Kasumi-1 (cell line): ENCODE measurements around the gene TTLL6.

Source experiments
- DNase-seq, 2 experiments: peaks; one replicate each; lab custom pipeline; 2025; lab: John Stamatoyannopoulos, UW

TTLL6 gene

GRCh38 chr17:48738424-48738802 lies 78.6 kb downstream of the TTLL6 start:
- DNase-seq = no peak

DNA sequence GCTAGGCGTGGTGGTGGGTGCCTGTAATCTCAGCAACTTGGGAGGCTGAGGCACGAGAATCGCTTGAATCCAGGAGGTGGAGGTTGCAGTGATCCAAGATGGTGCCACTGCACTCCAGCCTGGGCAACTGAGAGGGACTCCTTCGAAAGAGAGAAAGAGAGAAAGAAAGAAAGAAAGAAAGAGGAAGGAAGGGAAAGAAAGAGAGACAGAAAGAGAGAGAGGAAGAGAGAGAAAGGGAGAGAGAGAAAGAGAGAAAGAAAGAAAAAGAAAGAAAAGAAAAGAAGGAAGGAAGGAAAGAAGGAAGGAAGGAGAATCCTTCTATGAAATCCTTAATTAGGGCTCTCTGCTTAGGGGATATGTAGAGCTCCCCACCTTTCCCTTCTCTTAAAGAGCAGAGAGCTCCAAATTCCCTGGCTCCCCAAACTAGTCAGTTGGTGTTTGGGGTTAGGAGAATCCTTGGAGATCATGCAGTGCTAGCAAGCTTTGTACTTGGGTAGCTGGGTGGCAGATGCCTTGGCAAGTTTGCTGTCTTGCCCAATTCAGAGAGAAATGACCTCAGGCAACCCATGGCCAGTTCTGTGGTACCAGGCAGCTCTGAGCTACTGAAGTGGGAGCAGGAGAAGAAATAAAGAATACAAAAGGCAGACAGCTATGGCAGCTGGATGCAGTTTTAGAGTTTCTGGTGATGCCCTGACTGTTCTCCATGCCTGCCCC lies 79.5 kb downstream of the TTLL6 start:
- no peak for DNase-seq

DNA sequence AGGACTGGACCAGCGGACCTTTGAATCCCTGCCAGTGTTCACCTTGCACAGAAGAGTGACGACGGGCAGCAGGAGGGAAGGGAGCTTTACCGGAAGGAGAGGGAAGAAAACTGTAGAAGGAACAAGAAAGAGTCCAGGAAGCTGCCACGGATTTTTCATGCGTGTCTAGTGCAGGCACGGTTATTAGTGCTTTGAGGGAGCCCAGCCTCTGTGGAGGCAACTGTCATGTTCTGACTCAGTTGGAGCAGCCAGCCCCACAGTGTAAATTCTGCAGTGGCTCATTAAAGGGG lies 82.0 kb downstream of the TTLL6 start:
- DNase-seq = no peak

DNA sequence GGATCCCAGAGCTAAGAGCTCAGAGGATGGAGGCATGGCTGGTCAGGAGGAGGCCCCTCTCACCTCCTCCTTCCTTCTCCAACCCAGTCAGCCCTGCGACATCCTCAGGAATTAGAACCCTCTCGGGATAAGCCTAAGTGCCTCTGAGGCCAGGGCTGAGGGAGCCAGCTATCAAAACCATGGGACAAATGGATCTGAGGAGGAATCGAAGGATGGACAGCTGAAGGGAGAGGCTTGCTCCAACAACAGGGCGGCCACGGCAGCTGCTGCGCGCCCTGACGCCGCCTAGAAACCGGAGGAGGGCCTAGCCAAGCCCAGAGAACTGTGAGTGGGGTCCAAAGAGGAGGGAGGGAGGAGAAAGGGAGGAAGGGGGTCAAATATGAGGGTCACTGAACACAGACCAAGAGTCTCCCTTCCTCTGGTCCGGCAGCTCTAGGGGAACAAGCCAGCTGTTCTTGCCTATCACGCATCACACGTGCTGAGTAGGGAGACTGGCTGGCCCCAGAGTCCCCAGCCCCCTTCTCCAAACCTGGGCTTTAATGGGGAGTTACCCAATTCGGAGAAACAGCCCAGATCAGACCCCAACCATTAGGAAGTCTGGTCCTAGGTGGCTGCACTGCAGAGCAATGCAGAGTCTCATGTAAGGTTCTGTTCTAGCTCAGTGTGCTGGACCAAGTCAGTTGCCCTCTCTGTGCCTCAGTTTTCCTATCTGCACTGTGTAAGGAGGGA lies 82.5 kb downstream of the TTLL6 start:
- no peak for DNase-seq

- DNase-seq = no peak
Measured at GRCh38 chr17:48733632-48734328, 83.2 kb downstream of the TTLL6 start.

- DNase-seq = no peak
Measured at GRCh38 chr17:48732688-48733629, 84.1 kb downstream of the TTLL6 start.

- no peak for DNase-seq
Measured at GRCh38 chr17:48731355-48731754, 85.7 kb downstream of the TTLL6 start.

DNA sequence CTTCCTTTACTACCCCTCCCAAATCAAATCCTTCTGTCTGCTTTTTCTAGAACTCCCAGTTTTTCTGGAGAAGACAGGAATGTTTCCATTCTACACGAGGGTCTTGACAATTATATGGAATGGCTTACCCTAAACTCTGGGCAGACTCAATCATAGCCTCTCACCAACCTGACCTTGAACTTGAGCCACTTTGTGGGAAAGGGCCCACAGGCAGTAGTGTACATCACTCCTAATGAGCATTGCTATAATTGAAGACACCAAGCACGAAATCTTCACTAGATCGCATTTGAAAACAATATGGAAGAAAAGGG lies 86.8 kb downstream of the TTLL6 start:
- no peak for DNase-seq

DNA sequence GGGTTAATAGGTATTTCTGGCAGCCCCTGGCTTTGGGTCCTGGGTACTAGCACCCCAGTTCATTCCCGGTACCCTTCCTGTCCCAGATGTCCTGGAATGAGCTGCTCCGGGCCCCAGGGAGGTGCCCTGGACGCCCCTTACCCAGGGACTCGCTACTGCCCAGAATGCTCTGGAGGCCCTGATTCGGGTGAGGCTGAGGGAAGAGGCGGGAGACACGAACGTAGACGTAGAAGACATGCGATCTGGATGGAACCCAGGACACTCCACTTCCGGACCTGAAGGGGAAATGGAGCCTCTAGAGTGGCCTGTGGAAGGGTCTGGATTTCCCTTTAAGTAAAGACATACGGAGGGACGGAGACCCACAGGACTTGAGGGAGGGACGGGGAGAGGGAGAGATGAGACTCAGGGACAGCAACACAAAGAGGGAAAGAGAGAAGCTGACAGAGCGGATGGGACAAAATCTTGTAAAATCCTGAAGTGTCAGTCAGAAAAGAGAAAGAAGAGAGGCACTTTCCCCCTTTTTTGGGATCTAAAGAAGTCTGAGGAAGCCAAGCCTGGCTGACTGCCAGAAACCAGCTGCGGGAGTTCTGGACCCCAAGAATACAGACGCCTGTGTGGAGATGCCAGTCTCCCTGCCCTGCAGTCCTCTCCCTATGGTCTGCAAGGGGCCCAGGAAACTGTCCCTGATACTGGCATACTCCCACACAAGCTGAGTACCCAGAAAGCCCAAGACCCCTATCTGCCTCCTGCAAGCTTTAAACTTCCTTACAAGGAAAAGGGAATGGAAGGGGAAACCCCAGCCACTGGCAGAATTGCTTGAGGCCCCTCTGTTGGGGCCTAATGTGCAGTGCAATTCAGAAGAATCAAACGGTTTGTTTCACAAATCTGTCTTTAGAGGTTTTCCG lies 87.4 kb downstream of the TTLL6 start:
- no peak for DNase-seq

DNA sequence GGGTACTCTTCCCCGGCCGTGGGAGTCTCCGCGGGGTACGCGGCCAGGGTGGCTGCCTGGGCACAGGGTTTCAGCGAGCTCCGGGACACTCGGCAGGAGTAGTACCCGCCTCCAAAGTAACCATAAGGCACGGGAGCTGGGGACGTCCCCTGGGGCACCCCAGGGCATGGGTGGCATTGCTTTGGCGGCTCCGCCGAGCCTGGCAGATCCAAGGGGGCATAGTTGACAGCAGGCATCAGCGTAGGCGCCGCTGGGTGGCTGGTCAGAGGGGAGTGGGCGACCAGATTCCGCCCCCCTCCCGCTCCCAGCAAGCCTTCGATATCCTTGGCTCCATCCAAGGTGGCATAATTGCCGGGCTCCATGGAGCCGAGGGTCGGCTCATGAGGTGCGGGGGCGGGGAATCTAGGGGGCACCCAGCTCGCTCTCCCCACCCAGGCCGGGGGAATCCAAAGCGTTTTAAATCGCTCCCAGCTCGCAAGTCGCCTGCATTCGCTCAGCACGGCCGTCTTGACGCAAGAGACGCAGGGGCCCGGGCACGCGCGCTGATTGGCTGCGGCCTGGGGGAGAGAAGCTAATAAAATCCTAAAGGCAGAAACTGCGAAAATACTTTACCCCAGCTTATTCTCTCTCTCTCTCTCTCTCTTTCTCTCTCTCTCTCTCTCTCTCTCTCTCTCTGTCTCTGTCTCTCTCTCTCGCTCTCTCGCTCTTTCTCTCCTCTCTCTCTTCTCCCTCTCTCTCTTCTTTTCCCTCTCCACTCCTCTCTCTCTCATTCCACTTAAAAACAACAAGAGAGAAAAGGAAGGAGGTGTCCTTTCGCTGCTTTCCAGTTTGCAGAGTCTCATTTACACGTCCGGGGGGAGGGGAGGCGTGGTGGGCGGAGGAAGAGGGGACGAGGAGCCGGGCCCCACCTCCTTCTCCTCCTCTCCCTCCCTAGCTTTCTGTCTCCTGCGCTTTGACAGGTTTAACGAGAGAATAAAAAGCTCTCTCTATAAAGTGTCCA lies 88.5 kb downstream of the TTLL6 start, which contains the start of gene HOXB13:
TSS of gene HOXB13 (minus strand) at position 519 of the 1,000 bp plus-strand sequence. CDS start at position 362, 157 bp downstream.
- DNase-seq = no peak

DNA sequence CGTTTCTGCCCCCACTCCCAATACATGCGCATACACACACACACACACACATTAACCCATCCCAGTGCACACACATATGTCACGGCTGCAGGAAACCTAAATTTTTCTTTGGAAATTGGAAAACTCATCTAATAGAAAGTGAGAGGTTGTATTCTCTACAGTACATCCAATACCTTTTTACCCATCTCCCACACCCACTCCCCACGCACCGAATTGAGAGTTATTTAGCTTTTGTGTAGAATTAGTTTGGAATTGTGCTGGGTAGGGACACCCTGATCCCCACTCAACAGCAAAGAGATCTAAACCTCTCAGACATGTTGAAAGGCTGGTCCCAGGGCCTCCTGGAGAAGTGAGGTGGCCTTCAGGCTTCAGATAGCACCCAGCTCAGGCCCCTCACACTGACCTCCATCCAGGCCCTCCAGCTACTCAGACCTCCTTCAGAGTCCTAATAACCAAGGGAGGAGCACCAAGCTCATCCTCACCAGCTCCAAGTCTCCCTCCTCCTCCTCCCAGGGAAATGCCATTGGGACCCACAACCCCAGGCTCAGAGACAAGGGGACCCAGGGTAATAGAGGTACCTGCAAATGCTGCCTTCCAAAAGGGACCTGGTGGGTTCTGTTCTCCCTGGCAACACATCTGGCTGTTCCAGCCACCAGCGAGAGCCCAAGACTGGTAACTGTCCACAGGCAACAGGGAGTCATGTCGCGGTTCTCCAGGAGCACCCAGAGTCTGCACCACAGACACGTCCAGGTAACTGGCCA lies 89.4 kb downstream of the TTLL6 start:
- DNase-seq = no peak

GRCh38 chr17:48726916-48727286 lies 90.1 kb downstream of the TTLL6 start:
- DNase-seq = no peak

DNA sequence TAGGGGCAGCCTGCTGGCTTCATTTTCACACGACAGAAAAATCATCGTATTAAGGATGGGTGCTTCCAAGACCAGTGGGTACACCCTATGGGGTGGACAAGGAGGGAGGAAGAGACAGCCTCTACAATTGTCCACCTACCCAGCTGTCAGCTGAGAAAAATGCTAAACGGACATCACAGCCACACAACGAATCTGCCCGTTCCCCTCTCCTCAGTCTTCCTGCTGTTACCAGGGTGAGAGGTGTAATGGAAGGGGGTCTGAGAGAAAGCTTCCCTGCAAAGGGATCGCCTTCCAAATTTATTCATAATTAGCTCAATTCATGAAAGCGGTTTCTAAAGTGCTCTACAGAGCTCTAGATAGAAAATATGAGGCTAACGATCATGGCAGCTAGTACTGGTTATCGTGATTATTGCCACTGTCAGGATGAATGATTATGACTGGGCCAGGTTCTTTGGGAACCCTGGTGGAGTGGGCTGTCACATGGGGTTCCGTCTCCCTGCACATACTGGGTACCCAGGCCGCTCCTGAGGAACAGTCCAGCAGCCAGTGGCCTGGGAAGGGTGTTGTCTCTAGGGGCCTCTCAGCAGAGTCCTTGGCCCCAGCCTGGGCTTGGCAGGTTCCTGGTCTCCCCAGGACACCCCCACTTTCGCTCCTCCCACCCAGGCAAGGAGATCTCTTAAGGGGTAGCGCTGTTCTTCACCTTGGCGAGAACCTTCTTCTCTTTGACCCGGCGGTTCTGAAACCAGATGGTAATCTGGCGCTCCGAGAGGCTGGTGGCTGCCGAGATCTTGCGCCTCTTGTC lies 90.7 kb downstream of the TTLL6 start:
- DNase-seq = no peak

DNA sequence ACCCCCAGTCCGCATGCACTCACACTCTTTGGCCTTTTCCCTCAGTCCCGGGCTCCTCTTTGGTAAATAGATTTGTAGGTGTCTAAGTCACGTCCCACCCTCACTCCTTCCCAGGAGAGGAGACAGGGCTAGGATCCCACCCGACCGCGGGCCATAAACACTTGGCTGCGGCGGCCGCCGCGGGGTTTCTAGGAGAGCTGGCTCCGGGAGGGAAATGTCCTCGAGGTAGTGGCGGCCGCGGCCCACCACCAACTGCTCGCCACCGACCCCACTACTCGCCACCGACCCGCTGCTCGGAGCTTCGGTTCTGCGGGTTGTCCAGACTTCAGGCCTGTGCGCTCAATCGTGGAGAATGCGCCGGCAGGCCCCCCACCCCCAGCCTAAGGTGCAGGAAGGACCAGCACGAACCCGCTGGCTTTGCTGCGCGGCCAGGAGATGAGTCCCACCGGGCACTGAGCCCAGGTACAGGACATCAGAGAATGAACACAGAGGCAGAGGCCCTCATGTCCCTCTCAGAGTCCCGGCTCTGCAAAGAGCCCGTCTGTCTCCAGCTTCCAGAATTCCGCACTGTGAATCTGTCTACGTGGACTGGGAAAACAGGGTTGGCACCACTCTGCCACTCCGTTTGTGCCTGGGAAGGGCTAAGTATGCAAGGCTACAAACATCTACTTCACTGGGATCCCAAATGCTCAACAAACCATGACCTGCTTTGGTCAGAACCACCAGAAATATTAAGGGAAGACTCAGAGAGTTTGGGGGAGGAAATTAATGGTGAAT lies 91.6 kb downstream of the TTLL6 start:
- DNase-seq = no peak

GRCh38 chr17:48725004-48725287 lies 92.1 kb downstream of the TTLL6 start:
- no peak for DNase-seq

DNA sequence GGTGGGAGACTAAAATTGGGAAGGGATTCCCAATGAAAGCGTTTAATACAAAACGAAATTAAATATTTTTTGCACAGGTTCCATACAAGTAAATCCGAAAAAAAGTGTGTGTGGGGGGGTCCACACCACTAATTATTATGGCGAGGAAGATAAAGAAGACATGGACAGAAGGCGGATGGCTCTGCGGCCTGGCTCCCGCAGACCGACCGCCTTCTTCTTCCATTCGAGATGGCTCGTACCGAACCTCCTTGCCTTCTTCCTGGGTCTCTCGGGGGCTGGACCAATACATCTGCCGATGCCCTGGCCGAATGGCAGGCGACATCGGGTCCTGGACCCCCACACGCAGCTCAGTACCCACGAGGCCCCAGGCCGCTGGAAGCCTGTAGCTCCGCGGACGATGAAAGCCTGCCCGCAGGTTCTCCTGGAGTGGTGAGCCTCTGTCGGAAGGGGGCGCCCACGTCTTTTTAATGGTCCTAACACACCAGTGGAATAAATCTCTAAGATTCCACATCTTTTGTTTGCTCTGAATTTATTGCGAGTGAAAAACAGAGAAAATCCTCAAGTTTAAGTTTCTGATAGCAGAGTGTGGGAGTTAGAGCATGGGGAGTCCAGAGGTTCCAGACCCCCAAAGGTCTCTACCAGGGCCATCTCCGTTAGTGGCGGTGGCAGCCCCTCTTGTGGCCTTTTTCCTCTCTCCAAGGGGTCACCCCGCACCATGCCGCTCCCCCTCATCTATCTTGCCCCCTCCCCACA lies 92.6 kb downstream of the TTLL6 start:
- peak; percentile 64 to 85 for DNase-seq
